HG03558 (cell line): ENCODE data around the gene PRR9.
"Not testable (repeated sequence)": the region's sequence is repeated elsewhere in the genome, so short reads cannot be mapped to it uniquely, and the experiment has no call there.

Source experiments
- ATAC-seq: cut with Tn5 transposase; IDR thresholded peaks from one replicate; pipeline ENCODE4 v1.9.1; 2021; ENCODE audit warnings: moderate number of reproducible peaks; ENCODE audit not compliant: unreplicated experiment; ENCODE audit errors: extremely low read depth

Gene PRR9

GRCh38 chr1:153217212-153217611, at the start of gene PRR9:
PRR9 (plus strand) TSS chr1:153217584; CDS start chr1:153218145, 561 bp downstream.
- ATAC-seq: no peak

GRCh38 chr1:153168686-153169085, 48.7 kb upstream of the PRR9 start:
- ATAC-seq: no peak

- no peak for ATAC-seq
Measured at GRCh38 chr1:153174624-153175023, 42.8 kb upstream of the PRR9 start.

- no peak for ATAC-seq
Measured at GRCh38 chr1:153178922-153179321, 38.5 kb upstream of the PRR9 start.

- no peak for ATAC-seq
Measured at GRCh38 chr1:153180556-153180955, 36.8 kb upstream of the PRR9 start.

- not testable (repeated sequence) for ATAC-seq
Measured at GRCh38 chr1:153188301-153188700, 29.1 kb upstream of the PRR9 start.

- ATAC-seq: no peak
Measured at GRCh38 chr1:153190373-153190772, 27.0 kb upstream of the PRR9 start.

- ATAC-seq: no peak
Measured at GRCh38 chr1:153192697-153193096, 24.7 kb upstream of the PRR9 start.

- ATAC-seq: no peak
Measured at GRCh38 chr1:153194331-153195050, 22.9 kb upstream of the PRR9 start.

- ATAC-seq: no peak
Measured at GRCh38 chr1:153195216-153195615, 22.2 kb upstream of the PRR9 start.

- ATAC-seq: no peak
Measured at GRCh38 chr1:153202006-153202405, 15.4 kb upstream of the PRR9 start.

GRCh38 chr1:153203130-153203529, 14.3 kb upstream of the PRR9 start, which contains the start of gene LELP1:
LELP1 (plus strand) TSS chr1:153203430; CDS start chr1:153204708, 1,278 bp downstream.
- no peak for ATAC-seq

- no peak for ATAC-seq
Measured at GRCh38 chr1:153206631-153207030, 10.8 kb upstream of the PRR9 start.

GRCh38 chr1:153210206-153210605, 7.2 kb upstream of the PRR9 start:
- ATAC-seq: no peak

GRCh38 chr1:153212201-153212600, 5.2 kb upstream of the PRR9 start:
- no peak for ATAC-seq

- no peak for ATAC-seq
Measured at GRCh38 chr1:153213519-153213918, 3.9 kb upstream of the PRR9 start.

GRCh38 chr1:153217744-153218416, 496 bp downstream of the PRR9 start:
- ATAC-seq: no peak

GRCh38 chr1:153220606-153221303, 3.4 kb downstream of the PRR9 start:
- no peak for ATAC-seq

- not testable (repeated sequence) for ATAC-seq
Measured at GRCh38 chr1:153223040-153223891, 5.9 kb downstream of the PRR9 start.

- no peak for ATAC-seq
Measured at GRCh38 chr1:153227810-153228209, 10.4 kb downstream of the PRR9 start.
